SIG-M5 treated with dmso at 0.1 percent for 504 hours (cell line): ENCODE results near the gene ATP7A.
"Not testable (repeated sequence)": the region's sequence is repeated elsewhere in the genome, so short reads cannot be mapped to it uniquely, and the experiment has no call there.

Source experiments
- DNase-seq: peaks from one replicate; lab custom pipeline; 2025; ENCODE audit not compliant: unreplicated experiment; lab: John Stamatoyannopoulos, UW

ATP7A gene

DNA sequence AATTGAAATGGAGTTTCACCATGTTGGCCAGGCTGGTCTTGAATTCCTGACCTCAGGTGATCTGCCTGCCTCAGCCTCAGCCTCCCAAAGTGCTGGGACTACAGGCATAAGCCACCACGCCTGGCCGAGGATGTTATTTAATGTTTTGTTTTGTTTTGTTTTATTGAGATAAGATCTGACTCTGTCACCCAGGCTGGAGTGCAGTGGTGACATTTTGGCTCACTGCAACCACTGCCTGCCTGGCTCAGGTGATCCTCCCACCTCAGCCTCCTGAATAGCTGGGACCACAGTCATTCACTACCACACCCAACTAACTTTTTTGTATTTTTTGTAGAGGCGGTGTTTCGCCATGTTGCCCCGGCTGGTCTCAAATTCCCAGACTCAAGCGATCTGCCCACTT lies 34.5 kb downstream of the ATP7A start:
- not testable (repeated sequence) for DNase-seq

- DNase-seq = no peak
Observed at GRCh38 chrX:77945910-77946545, 35.5 kb downstream of the ATP7A start.

DNA sequence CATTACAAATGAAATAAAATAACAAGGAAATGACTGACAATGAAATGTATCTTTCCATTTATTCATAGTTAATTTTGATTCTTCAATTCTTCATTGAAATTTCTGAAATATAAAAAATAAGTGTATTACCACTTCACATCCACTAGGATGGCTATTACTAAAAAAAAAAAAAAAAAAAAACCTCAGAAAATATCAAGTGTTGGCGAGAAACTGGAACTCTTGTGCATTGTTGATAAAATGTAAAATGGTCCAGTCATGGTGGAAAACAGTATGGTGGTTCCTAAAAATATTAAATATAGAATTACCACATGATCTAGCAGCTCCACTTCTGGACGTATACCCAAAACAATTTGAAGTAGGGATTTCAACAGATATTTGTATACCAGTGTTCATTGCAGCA lies 36.1 kb downstream of the ATP7A start:
- no peak for DNase-seq

DNA sequence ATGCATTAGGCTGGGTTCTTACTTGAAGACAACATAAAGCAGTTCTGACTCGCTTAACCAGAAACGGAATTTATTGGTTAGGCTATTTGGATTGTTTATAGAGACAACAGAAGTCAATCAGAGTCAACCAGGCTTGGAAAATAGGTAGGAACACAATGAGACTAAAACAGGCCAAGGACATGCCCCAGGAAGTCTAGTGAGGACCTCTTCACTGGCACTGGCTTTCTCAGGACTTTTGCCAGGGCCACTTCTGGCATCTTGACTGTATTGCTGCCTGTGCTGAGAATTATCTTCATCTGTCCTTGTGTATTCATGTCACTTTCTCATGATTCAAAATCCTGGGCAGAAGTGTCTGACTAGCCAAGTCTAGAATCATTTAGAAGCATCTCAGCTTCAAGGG lies 39.3 kb downstream of the ATP7A start:
- no peak for DNase-seq

DNA sequence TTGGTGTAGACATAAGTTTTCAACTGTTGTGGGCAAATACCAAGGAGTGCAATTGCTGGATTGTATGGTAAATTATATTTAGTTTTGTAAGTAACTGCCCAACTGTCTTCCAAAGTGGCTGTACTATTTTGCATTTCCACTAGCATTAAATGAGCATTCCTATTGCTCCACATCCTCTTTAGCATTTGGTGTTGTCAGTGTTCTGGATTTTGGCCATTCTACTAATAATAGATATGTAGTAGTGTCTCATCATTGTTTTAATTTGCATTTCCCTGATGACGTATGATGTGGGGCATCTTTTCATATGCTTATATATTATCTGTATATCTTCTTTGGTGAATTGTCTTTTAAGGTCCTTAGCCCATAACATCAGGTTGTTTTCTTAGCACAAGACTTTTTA lies 41.7 kb downstream of the ATP7A start:
- DNase-seq = no peak

DNA sequence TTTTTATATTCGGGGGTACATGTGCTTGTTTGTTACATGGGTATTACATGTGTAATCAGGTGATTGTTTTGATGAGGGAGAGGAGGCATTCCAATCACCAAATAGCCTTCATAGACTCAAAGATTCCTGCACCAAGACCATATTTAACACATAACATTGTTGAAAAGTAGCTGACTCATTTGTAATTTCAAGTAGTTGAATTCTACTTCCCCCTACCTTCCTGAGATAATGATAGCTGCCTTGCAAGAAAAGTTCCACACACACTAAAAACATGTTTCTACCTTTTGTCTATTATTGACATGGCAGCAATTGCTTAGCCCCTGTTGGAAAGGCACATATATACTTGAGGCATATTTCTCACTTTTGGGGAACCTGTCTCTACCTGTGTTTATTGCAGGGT lies 42.8 kb downstream of the ATP7A start:
- no peak for DNase-seq

DNA sequence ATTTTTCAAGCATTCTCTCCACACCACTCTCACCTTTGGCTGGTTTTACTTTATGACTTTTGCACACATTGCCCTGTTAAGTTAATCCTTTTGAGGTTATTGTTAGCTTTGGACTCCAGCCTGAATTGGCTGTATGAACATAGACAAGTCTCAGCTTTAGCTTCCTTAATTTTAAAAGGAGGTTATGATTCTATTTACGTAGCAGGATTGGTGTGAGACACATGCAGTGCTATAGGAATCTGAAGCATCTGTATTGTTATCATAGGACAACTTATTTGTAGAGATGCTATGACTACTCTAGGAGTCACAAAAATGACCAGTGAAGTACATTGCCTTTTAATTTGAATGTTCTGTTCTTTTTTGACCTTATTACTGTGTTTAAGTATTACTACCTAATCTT lies 43.2 kb downstream of the ATP7A start:
- DNase-seq = no peak

DNA sequence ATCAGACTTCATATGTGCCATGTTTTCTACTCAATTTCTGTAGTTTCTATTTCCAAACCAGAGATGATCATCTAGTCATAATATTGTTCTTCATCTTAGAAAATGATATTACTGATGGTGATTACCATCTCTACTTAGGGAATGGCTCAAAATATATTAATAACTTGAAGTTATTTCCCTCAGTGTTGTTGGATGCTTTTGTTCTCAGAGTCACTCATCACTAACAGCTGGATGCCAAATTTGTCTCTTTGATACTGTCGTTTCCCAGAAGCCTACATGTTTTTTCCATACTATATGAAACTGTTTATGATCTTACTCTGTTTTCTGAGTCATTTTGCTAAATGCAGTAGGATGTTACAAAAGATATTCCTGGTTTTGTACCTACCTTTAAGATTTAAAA lies 50.1 kb downstream of the ATP7A start:
- DNase-seq = no peak

- DNase-seq = no peak
Observed at GRCh38 chrX:77961063-77961462, 50.6 kb downstream of the ATP7A start.

DNA sequence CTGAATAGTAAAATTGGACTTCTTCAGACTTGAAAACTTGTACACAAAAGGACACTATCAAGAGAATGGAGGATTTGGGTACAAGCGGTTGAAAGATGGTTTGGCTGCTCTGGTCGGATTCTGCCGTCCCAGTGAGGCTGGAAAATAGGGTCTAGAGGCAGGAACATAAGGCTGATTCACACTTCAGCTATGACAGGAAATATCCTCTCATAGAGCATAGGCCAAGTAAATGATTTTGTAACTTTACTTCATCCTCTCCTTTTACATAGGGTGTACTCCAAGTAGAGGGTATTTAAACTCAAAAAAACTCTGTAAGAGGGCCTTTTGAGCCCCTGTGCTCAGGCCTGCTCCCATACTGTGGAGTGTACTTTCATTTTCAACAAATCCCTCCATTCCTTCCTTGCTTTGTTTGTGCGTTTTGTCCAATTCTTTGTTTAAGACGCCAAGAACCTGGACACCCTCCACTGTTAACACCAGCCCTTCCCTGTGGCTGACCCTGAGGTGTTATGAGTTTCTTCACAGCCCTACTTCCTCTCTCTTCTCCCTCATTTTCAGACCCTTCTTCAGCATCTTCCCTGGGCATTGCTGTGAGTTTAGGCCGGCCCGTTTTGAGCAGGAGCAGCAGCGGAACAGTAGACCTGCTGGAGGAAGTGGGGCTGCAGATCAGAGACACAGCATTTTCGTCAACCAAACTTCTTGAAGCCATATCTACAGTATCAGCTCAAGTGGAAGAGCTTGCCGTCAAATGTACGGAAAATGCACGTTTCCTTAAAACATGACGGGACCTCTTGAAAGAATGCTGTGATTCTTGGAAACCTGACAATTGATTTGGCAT lies 51.8 kb downstream of the ATP7A start:
- DNase-seq = no peak

GRCh38 chrX:77966361-77966760 lies 55.9 kb downstream of the ATP7A start:
- DNase-seq = no peak

DNA sequence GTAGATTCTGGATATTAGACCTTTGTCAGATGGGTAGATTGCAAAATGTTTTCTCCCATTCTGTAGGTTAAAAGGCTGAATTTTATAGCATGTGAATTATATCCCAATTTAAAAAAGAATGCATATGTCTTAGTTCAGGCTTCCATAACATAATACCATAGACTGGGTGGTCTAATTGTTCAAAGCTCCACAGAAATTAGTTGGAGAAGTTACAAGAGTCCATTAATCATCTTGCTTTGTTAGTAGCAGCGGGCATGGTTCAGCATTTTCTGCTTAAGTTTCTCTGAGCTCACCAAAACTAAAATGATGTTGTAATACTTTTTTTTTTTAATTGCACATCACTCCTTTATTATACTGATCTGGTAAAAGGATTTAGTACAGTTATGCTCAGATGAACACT lies 57.1 kb downstream of the ATP7A start:
- DNase-seq = no peak

DNA sequence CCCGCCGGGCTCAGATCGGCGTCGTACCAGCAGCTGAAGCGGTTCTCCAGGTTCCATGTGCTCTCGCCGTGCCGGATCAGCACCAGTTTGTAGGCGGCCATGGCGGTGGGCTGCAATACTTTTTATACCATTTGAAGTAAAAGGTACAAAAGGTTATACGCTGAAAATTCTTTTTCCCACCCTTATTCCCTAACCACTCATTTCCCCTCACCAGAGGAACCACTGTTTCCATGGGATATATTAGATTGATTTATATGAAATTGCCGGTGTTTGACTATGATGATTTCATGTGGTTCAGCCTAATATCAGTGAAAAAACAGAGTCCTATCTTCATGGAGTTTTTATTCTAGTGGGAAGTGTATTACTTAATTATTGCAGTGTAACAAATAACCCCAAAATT lies 59.0 kb downstream of the ATP7A start, which contains the start of gene PGAM4:
PGAM4 (minus strand) TSS at position 101 of the 400 bp plus-strand sequence; CDS start at position 101, 0 bp downstream.
- no peak for DNase-seq

GRCh38 chrX:77975755-77976154 lies 65.3 kb downstream of the ATP7A start:
- no peak for DNase-seq

DNA sequence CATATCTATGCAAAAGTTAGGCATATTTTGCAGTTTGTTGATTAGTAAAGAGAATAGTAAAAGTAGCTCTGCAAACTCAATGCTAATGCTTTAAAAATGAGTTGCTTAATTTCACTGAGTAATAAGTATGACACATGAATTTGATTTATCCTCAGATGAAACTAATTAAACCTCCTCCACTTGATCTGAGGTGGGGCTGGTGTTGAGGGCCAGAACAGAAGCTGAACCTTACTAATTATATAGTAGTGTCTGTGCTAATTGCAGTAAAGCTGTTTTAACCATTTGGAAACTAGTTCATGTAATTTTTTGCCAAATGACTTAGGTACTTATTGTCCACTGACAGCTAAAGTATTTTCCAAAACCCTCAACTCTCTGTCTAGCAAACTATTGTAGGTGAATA lies 66.6 kb downstream of the ATP7A start:
- DNase-seq = no peak

GRCh38 chrX:77977518-77977917 lies 67.0 kb downstream of the ATP7A start:
- DNase-seq = no peak

DNA sequence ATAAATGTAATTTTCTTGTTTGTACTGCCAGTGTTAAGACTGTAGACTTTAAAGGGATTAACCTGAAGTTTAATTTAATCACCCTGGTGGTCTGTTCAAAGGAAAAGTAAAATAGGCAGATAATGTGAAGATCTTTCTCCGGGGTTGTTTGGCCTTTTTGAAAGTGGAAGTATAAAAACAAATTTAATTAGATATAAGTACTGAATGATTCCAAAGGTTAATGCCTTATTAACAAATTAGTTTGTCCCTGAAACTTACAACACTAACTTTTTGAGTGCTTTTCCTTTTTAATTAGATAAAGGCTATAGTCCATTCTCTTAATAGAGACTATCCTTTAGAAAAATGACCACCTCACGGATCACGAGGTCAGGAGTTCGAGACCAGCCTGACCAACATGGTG lies 69.4 kb downstream of the ATP7A start:
- no peak for DNase-seq

GRCh38 chrX:78011846-78012245 lies 101.4 kb downstream of the ATP7A start:
- no peak for DNase-seq

DNA sequence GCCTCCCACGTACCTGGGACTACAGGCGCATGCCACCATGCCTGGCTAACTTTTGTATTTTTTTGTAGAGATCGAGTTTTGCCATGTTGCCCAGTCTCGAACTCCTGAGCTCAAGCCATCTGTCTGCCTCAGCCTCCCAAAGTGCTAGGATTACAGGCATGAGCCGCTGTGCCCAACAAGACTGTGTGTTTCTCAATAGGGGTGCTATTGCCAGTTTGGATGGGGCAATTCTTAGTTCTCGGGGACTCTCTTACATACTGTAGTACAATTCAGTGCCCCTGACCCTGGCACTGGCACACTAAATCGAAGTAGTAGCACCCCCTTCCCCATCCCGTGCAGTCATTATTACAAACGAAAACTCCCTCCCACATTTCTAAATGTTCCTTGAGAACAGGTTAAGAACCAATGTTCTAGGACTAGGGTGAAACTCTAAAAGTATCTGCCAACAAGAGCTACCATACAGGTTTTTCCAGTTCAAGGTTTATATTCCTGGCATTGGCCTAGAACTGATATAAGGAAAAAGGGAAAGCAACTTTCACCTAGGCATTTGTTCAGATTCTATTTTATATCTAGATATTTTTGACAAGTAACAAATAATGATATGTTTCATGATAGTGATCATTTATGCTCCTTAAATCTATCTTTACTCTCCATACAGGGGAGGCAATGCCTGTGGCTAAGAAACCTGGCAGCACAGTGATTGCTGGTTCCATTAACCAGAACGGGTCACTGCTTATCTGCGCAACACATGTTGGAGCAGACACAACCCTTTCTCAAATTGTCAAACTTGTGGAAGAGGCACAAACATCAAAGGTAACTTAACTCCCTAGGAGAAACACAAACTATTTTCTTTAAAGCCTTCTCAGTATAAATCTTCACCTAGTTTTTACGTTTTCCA lies 109.3 kb downstream of the ATP7A start:
- no peak for DNase-seq

DNA sequence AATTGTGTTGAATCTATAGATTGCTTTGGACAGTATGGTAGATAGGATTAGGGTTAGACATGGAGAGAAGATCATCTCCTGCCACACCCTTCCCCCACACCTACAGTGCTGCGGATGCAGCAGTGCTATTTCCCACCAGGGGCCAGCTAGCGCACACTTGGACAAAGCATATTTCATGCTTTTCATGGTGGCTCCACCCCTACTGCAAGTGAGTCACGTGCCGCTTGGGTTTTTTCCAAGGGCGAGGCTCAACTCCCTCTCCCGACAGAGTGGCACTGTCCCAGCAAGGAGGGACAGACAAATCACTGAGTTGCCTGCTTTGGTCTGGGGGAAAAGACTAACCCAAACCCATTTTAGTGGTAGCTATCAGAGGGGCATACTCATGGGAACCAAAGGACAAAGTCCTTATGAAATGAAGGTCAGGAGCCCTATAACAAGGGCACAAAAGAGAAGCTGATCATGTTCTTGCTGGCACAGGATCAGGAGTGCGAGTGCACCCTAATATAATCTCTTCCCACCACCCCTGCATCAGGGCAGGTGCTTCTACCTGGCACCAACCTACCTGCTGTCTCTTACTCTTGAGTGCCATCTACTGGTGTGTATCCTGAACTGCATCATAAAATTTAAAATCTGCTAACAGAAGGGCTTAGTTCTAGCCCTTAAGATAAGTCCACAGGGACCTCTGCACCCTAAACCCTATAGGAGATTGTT lies 114.0 kb downstream of the ATP7A start:
- peak; percentile 1 for DNase-seq

- DNase-seq = no peak
Observed at GRCh38 chrX:78027798-78028197, 117.3 kb downstream of the ATP7A start.
